Chondrocyte (in vitro differentiated cells): ENCODE measurements around the gene UNC80. TPM values are rescaled to one million over a fixed set of nuclear protein-coding genes. Genes with fewer than 3 reads are reported as not detected.
A peak's percentile ranks its signal among the peaks of the same experiment; 100 is the strongest.

Experiments used
- DNase-seq: peaks from one replicate; pipeline ENCODE4 v3.0.0; 2021; ENCODE audit warnings: mixed read lengths, low spot score
- H3K27ac Mint-ChIP-seq: one replicate; pipeline ENCODE4 v1.8.0; 2021; ENCODE audit warnings: mild to moderate bottlenecking, moderate library complexity, mixed read lengths; ENCODE audit not compliant: unreplicated experiment
- H3K27me3 Mint-ChIP-seq: 2 replicates; pipeline ENCODE4 v1.8.0; 2021; ENCODE audit warnings: low read depth, mixed read lengths
- H3K36me3 Mint-ChIP-seq: 2 replicates; pipeline ENCODE4 v1.8.0; 2021; ENCODE audit warnings: low read depth, mixed read lengths
- H3K4me1 Mint-ChIP-seq: 2 replicates; pipeline ENCODE4 v1.8.0; 2021; ENCODE audit warnings: low read depth, mild to moderate bottlenecking, mixed read lengths
- H3K4me3 Mint-ChIP-seq: one replicate; pipeline ENCODE4 v1.8.0; 2021; ENCODE audit warnings: mild to moderate bottlenecking, moderate library complexity, mixed read lengths; ENCODE audit not compliant: unreplicated experiment
- H3K9me3 Mint-ChIP-seq: 2 replicates; pipeline ENCODE4 v1.8.0; 2021; ENCODE audit warnings: low read depth, mixed read lengths
- total RNA-seq: library from RNA; stranded (reverse); gene quantifications from 3 replicates; pipeline ENCODE4 v1.2.1, GENCODE V29; 2021
- TF ChIP-seq, protein P1 (sequence below): fragments of 200-600 bp; sonication (generic); IDR thresholded peaks from 2 replicates; pipeline ENCODE4 v1.5.0; 2021; ENCODE audit warnings: antibody characterized with exemption, mild to moderate bottlenecking, moderate library complexity

UNC80 gene
- total RNA-seq, 1 donor from 2014 or later: 0.02 TPM

DNA sequence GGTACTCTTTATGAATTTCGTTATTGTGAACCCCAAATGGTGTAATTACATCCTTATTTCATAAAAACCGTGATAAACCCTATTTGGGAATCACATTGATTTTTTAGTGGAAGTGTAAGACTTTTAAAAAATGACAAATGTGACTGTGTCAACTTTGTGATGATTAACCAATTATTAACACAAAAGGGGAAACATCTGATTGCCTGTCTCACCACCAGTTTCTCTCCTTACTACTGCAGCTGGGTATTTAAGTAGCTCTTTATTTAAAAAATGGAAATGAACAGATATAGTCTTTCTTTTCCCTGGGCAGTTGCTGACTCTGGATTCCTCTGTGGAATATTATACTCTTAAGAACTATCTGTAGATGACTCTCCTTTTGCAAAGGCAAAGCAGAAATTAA, 219.2 kb downstream of the UNC80 start:
- Mint-ChIP-seq H3K9me3 (no peaks in the 10 kb centered on the region), H3K36me3 (no peaks in the 10 kb centered on the region), H3K4me1 (no peaks in the 10 kb centered on the region), H3K27me3 (peaks cover 31% of the 10 kb centered on the region), H3K4me3 (no peak overlapping the region), H3K27ac (no peak overlapping the region)
- TF ChIP-seq, protein P1, sequence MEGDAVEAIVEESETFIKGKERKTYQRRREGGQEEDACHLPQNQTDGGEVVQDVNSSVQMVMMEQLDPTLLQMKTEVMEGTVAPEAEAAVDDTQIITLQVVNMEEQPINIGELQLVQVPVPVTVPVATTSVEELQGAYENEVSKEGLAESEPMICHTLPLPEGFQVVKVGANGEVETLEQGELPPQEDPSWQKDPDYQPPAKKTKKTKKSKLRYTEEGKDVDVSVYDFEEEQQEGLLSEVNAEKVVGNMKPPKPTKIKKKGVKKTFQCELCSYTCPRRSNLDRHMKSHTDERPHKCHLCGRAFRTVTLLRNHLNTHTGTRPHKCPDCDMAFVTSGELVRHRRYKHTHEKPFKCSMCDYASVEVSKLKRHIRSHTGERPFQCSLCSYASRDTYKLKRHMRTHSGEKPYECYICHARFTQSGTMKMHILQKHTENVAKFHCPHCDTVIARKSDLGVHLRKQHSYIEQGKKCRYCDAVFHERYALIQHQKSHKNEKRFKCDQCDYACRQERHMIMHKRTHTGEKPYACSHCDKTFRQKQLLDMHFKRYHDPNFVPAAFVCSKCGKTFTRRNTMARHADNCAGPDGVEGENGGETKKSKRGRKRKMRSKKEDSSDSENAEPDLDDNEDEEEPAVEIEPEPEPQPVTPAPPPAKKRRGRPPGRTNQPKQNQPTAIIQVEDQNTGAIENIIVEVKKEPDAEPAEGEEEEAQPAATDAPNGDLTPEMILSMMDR: no peak
- DNase-seq: no peak

DNA sequence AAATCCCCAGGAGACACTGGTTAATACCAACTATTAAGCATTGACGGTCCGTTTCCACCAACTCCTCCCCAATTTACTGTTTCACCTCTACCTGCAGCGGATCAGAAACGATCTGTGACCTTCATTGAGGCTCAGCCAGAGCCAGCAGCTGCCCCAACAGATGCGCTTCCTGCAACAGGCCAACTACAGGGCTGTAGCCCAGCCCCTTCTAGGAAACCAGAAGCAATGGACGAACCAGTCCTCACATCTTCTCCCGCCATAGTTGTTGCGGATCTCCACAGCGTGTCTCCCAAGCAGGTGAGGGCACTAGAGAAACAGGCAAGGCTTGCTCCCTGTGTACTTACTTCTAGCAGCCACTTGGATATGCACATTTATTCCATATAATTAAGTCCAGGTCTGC, 222.3 kb downstream of the UNC80 start:
- no peaks in the 10 kb centered on the region for H3K4me1 Mint-ChIP-seq
- H3K36me3 Mint-ChIP-seq: no peaks in the 10 kb centered on the region
- no peaks in the 10 kb centered on the region for H3K9me3 Mint-ChIP-seq
- H3K27ac Mint-ChIP-seq: no peak overlapping the region
- DNase-seq: no peak
- H3K4me3 Mint-ChIP-seq: no peak overlapping the region
- TF ChIP-seq, protein P1: no peak
- peaks cover 19% of the 10 kb centered on the region for H3K27me3 Mint-ChIP-seq

DNA sequence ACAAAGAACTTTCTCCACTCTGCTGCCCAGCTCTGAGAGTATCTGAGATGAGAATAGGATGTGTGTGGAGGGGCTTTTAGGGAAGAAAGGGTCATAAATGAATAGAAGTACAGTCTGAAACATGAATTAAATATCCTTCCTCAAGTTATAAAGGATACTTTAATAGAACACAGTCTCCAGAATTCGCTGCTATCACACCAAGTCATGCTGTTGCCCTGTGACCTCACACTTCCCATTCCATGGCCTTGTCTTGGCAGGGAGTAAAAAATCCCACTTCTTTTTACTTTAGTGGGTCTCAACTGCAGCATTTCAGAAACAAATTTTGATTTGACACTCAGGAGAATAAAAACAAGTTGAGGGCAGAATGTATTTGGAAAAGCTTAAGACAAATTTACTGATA, 227.0 kb downstream of the UNC80 start:
- H3K36me3 Mint-ChIP-seq: no peaks in the 10 kb centered on the region
- no peak overlapping the region for H3K27ac Mint-ChIP-seq
- TF ChIP-seq, protein P1: no peak
- no peak for DNase-seq
- H3K4me3 Mint-ChIP-seq: no peak overlapping the region
- H3K27me3 Mint-ChIP-seq: peaks cover 4% of the 10 kb centered on the region
- H3K9me3 Mint-ChIP-seq: no peaks in the 10 kb centered on the region
- H3K4me1 Mint-ChIP-seq: peaks cover 15% of the 10 kb centered on the region

DNA sequence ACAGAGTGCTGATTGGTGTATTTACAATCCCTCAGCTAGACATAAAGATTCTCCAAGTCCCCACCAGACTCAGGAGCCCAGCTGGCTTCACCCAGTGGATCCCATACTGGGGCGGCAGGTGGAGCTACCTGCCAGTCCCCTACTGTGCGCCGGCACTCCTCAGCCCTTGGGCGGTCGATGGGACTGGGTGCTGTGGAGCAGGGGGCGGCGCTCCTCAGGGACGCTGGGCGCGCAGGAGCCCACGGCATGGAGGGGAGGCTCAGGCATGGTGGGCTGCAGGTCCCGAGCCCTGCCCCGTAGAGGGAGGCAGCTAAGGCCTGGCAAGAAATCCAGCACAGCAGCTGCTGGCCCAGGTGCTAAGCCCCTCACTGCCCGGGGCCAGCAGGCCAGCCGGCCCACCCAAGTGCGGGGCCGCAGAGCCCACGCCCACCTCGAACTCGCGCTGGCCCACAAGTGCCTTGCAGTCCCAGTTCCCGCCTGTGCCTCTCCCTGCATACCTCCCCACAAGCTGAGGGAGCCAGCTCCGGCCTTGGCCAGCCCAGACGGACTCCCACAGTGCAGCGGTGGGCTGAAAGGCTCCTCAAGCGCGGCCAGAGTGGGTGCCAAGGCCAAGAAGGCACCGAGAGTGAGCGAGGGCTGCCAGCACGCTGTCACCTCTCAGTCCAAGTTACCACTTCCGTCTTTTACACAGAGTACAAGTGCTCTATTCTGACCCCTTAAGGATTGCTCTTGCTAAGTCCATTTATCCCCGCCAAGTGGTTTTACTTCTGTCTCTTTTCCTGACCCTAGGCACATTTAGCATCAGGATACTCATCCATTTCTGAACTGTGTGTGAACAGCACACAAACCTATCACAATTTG, 229.1 kb downstream of the UNC80 start:
- DNase-seq: no peak
- Mint-ChIP-seq H3K27ac (no peak overlapping the region), H3K9me3 (no peaks in the 10 kb centered on the region), H3K27me3 (no peaks in the 10 kb centered on the region), H3K4me1 (peaks cover 33% of the 10 kb centered on the region), H3K4me3 (no peak overlapping the region), H3K36me3 (no peaks in the 10 kb centered on the region)
- TF ChIP-seq, protein P1: no peak

DNA sequence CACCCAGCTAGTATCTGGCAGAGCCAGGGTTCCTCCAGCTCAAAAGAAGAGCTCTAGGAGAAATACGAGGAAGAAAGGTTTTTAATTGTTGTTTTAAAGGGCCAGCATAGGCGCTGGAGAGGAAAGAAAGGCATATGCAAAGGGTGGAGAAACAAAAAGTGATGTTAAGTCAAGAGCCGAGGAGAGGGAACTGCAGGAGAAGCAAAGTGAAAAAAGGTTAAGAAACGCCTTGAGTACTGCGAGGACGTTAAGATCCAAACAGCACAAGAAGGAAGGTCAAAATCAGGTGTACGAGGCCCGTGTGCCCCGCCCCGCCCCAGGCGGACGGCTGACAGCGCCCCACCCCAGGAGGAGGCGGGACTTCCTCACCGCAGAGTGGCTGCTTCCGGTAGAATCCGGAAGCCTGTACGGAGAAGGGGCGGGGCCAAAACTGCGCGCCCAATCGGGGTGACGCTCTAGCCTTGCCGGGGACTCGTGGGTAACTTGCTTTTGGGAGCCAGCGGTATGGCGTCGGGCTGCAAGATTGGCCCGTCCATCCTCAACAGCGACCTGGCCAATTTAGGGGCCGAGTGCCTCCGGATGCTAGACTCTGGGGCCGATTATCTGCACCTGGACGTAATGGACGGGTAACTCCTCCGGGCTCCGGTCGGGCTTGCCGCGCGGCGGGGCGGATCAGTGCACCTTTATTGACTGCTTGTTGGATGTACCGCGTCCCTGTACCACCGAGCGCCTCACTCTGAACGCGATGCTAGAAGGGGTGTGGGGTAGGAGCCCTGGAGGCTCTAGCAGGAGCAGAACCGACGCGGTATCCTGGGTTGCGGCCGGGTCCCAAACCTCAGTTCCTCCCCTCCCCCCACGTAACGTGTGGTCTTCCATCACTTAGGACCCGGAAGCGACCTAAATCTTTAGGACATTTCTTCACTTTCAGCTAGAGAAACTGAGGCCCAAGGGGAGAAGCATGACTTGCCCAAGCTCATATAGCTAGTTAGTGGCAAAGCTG, 230.8 kb downstream of the UNC80 start, which contains the start of gene RPE:
TSS of gene RPE (plus strand) at position 481 of the 1,000 bp plus-strand sequence. CDS start at position 505, 24 bp downstream.
- H3K4me1 Mint-ChIP-seq: peaks cover 44% of the 10 kb centered on the region
- TF ChIP-seq, protein P1: no peak

More for the DNA sequence above, 230.8 kb downstream of the UNC80 start, which contains the start of gene RPE:
- no peaks in the 10 kb centered on the region for H3K36me3 Mint-ChIP-seq
- peak within 1 kb of the TSS; percentile 95 for H3K4me3 Mint-ChIP-seq
- DNase-seq: peak; percentile 96
- no peaks in the 10 kb centered on the region for H3K9me3 Mint-ChIP-seq
- peak within 1 kb of the TSS; percentile 94 for H3K27ac Mint-ChIP-seq
- H3K27me3 Mint-ChIP-seq: no peaks in the 10 kb centered on the region
